ENCODE data around the gene PCLAF.

Gene PCLAF

GRCh38 chr15:64383760-64384159 lies 2.5 kb upstream of the PCLAF start:
- TF ChIP-seq GATA2 (IDR thresholded peaks at IDR 0.05; ENCODE audit: low read depth, low read length) = no peak
- no peak for TF ChIP-seq GATA3 (IDR thresholded peaks at IDR 0.05; ENCODE audit: low read depth, low read length)

GRCh38 chr15:64379216-64379960 lies 1.9 kb downstream of the PCLAF start:
- no peak for TF ChIP-seq GATA2 (IDR thresholded peaks at IDR 0.05; ENCODE audit: low read depth, low read length)
- no peak for TF ChIP-seq GATA3 (IDR thresholded peaks at IDR 0.05; ENCODE audit: low read depth, low read length)

- TF ChIP-seq GATA3 (IDR thresholded peaks at IDR 0.05; ENCODE audit: low read depth, low read length) (no peak), GATA2 (IDR thresholded peaks at IDR 0.05; ENCODE audit: low read depth, low read length) (no peak)
Measured at GRCh38 chr15:64373360-64373759, 7.9 kb downstream of the PCLAF start.

GRCh38 chr15:64369078-64369607 lies 12.1 kb downstream of the PCLAF start:
- TF ChIP-seq GATA2 (IDR thresholded peaks at IDR 0.05; ENCODE audit: low read depth, low read length) = no peak
- TF ChIP-seq GATA3 (IDR thresholded peaks at IDR 0.05; ENCODE audit: low read depth, low read length) = no peak

- TF ChIP-seq GATA2 (IDR thresholded peaks at IDR 0.05; ENCODE audit: low read depth, low read length) (no peak), GATA3 (IDR thresholded peaks at IDR 0.05; ENCODE audit: low read depth, low read length) (no peak)
Measured at GRCh38 chr15:64361259-64361658, 20.0 kb downstream of the PCLAF start.

GRCh38 chr15:64356710-64357040 lies 24.6 kb downstream of the PCLAF start:
- TF ChIP-seq GATA2 (IDR thresholded peaks at IDR 0.05; ENCODE audit: low read depth, low read length) (no peak), GATA3 (IDR thresholded peaks at IDR 0.05; ENCODE audit: low read depth, low read length) (no peak)

GRCh38 chr15:64355944-64356709 lies 25.1 kb downstream of the PCLAF start, which contains the start of gene CSNK1G1:
TSS of gene CSNK1G1 (minus strand) at chr15:64356173. CDS start at chr15:64300499, 55,674 bp downstream.
- no peak for TF ChIP-seq GATA2 (IDR thresholded peaks at IDR 0.05; ENCODE audit: low read depth, low read length)
- no peak for TF ChIP-seq GATA3 (IDR thresholded peaks at IDR 0.05; ENCODE audit: low read depth, low read length)

GRCh38 chr15:64355348-64355943 lies 25.8 kb downstream of the PCLAF start:
- TF ChIP-seq GATA2 (IDR thresholded peaks at IDR 0.05; ENCODE audit: low read depth, low read length) = no peak
- TF ChIP-seq GATA3 (IDR thresholded peaks at IDR 0.05; ENCODE audit: low read depth, low read length) = no peak

- TF ChIP-seq GATA3 (IDR thresholded peaks at IDR 0.05; ENCODE audit: low read depth, low read length) = no peak
- no peak for TF ChIP-seq GATA2 (IDR thresholded peaks at IDR 0.05; ENCODE audit: low read depth, low read length)
Measured at GRCh38 chr15:64354688-64355344, 26.4 kb downstream of the PCLAF start.

- no peak for TF ChIP-seq GATA2 (IDR thresholded peaks at IDR 0.05; ENCODE audit: low read depth, low read length)
- no peak for TF ChIP-seq GATA3 (IDR thresholded peaks at IDR 0.05; ENCODE audit: low read depth, low read length)
Measured at GRCh38 chr15:64351265-64351664, 30.0 kb downstream of the PCLAF start.

GRCh38 chr15:64349375-64349774 lies 31.9 kb downstream of the PCLAF start:
- TF ChIP-seq GATA3 (IDR thresholded peaks at IDR 0.05; ENCODE audit: low read depth, low read length) (no peak), GATA2 (IDR thresholded peaks at IDR 0.05; ENCODE audit: low read depth, low read length) (no peak)

- no peak for TF ChIP-seq GATA2 (IDR thresholded peaks at IDR 0.05; ENCODE audit: low read depth, low read length)
- TF ChIP-seq GATA3 (IDR thresholded peaks at IDR 0.05; ENCODE audit: low read depth, low read length) = no peak
Measured at GRCh38 chr15:64348455-64348854, 32.8 kb downstream of the PCLAF start.

GRCh38 chr15:64344651-64345294 lies 36.5 kb downstream of the PCLAF start:
- TF ChIP-seq GATA3 (IDR thresholded peaks at IDR 0.05; ENCODE audit: low read depth, low read length) (peak; percentile 69), GATA2 (IDR thresholded peaks at IDR 0.05; ENCODE audit: low read depth, low read length) (no peak)
